HG03575 (cell line): Measurements from ENCODE around the gene CCND1.
"Not testable (repeated sequence)": the region's sequence is repeated elsewhere in the genome, so short reads cannot be mapped to it uniquely, and the experiment has no call there.

Experiments
- ATAC-seq: cut with Tn5 transposase; IDR thresholded peaks from one replicate; pipeline ENCODE4 v1.9.1; 2021; ENCODE audit not compliant: unreplicated experiment, insufficient number of reproducible peaks, low FRiP score; ENCODE audit errors: extremely low read depth

Gene CCND1

GRCh38 chr11:69677749-69678148 lies 36.8 kb downstream of the CCND1 start:
- no peak for ATAC-seq

- no peak for ATAC-seq
Measured at GRCh38 chr11:69680688-69681087, 39.7 kb downstream of the CCND1 start.

DNA sequence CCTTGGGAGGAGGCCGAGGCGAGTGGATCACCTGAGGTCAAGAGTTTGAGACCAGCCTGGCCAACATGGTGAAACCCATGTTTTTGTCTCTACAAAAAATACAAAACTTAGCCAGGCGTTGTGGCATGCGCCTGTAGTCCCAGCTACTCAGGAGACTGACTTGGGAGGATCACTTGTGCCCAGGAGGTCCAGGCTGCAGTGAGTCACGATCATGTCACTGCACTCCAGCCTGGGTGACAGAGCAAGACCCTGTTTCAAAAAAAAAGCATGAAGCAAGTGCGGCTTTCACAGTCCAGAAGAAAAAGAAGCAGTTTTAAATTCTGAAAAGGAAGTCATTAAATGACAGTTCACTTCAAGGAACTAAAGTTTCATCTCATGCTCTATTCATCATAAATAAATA lies 41.3 kb downstream of the CCND1 start:
- ATAC-seq = no peak

- no peak for ATAC-seq
Measured at GRCh38 chr11:69682681-69683326, 41.8 kb downstream of the CCND1 start.

GRCh38 chr11:69683764-69684333 lies 42.9 kb downstream of the CCND1 start:
- ATAC-seq = no peak

DNA sequence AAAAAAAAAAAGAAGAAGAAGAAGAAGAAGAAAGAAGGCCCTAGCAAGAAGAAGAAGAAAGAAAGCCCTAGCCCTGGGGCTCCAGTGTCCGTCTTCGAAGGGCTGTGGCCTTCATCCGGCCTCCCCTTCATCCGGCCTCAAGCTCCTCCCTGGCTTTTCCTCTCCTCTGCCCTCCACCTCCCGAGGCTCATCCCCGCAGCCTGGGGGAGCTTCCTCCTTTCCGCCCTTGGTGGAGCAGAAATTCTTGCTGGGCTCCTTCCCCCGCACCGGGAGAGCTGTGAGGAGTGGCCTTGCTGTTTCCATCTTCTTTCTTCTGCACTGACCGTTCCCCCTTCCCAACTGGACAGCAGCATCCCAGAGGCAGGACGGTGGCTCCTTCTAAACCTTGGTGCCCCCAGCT lies 43.7 kb downstream of the CCND1 start:
- no peak for ATAC-seq

DNA sequence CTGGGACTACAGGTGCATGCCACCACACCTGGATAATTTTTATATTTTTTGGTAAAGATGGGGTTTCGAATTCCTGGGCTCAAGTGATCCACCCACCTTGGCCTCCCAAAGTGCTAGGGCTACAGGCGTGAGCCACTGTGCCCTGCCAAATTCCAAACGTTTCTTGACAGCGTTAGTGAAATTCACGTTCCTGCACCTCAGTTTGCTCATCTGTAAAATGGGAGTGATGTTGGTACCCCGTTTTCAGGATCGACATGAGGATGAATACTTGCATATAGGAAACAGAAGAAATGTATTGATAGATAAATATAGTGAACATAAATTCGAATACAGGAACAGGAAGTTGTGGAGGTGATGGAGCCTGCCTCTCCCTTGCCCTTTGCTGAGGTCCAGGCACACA lies 44.4 kb downstream of the CCND1 start:
- no peak for ATAC-seq

DNA sequence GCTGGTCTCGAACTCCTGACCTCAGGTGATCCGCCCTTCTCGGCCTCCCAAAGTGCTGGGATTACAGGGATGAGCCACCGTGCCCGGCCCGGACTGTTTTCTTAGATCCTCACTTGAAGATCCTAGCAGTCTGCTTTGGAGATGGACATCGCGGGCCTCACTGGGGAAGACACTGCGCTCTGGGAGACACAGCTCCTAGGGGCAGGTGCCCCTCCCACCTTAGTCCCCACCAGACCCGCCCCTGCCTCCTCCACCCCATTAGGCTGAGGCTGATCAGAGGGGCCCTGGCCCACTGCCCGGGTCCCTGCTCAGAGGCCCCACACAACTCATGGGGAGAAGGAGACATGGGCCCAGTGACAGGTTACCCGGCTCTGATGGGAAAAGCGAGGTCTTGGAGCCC lies 45.5 kb downstream of the CCND1 start:
- no peak for ATAC-seq

GRCh38 chr11:69686856-69687255 lies 45.9 kb downstream of the CCND1 start:
- ATAC-seq = no peak

DNA sequence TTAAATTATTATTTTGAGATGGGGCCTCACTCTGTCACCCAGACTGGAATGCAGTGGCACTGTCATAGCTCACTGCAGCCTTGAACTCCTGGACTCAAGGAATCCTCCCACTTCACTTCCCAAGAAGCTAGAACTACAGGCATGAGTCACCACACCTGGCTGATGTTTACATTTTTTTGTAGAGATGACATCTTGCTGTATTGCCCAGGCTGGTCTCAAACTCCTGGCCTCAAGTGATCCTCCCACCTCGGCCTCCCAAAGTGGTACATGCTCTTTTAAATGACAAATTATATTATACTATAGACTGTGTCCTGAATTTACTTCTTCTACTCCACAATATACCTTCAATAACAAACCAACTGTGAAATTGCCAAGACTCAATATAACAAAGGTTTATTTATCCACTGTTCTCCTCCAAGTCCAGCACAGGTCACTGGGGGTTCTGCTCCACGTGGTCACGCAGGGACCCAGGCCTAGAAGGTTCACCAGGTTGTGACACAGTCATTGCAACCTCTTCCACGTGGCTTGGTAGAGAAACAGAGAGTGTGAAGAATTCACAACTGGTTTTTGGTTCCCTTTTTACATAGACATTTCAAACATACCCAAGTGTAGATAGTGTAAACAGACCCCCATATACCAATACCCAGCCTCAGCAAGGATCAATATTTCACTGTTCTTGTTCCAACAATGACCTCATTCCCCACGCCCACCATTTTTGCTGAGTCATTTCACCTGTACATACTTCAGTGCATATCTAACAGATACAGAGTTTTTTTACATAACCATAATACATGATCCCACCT lies 47.2 kb downstream of the CCND1 start:
- not testable (repeated sequence) for ATAC-seq

DNA sequence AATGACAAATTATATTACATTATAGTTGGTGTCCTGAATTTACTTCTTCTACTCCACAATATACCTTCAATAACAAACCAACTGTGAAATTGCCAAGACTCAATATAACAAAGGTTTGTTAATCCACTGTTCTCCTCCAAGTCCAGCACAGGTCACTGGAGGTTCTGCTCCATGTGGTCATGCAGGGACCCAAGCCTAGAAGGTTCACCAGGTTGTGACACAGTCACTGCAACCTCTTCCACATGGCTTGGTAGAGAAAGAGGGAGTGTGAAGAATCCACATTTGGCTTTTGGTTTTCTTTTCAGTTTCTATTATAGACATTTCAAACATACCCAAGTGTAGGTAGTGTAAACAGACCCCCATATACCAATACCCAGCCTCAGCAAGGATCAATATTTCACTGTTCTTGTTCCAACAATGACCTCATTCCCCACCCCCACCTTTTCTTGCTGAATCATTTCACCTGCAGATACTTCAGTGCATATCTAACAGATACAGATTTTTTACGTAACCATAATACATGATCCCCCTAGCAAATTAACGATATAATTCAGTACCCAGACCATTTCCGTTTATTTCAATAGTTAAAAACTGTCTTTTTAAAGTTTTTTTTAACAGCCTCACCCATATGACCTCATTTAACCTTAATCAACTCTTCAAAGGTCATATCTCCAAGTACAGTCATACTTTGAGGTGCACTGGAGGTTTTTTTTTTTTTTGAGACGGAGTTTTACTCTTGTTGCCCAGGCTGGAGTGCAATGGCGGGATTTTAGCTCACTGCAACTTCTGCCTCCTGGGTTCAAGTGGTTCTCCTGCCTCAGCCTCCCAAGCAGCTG lies 48.7 kb downstream of the CCND1 start:
- no peak for ATAC-seq

- ATAC-seq = no peak
Measured at GRCh38 chr11:69691463-69691862, 50.5 kb downstream of the CCND1 start.

GRCh38 chr11:69692422-69692821 lies 51.5 kb downstream of the CCND1 start:
- ATAC-seq = no peak

- no peak for ATAC-seq
Measured at GRCh38 chr11:69694781-69695180, 53.8 kb downstream of the CCND1 start.

- no peak for ATAC-seq
Measured at GRCh38 chr11:69695581-69695980, 54.6 kb downstream of the CCND1 start.

DNA sequence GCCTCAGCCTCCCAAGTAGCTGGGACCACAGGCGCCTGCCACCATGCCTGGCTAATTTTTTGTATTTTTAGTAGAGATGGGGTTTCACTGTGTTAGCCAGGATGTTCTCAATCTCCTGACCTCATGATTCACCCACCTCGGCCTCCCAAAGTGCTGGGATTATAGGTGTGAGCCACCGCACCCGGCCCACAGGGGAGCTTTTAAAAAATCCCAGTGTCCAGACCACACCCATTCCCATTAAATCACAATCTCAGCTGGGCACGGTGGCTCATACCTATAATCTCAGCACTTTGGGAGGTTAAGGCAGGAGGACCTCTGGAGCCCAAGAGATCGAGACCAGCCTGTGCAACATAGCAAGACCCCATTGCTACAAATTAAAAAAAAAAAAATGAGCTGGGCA lies 55.0 kb downstream of the CCND1 start:
- not testable (repeated sequence) for ATAC-seq

DNA sequence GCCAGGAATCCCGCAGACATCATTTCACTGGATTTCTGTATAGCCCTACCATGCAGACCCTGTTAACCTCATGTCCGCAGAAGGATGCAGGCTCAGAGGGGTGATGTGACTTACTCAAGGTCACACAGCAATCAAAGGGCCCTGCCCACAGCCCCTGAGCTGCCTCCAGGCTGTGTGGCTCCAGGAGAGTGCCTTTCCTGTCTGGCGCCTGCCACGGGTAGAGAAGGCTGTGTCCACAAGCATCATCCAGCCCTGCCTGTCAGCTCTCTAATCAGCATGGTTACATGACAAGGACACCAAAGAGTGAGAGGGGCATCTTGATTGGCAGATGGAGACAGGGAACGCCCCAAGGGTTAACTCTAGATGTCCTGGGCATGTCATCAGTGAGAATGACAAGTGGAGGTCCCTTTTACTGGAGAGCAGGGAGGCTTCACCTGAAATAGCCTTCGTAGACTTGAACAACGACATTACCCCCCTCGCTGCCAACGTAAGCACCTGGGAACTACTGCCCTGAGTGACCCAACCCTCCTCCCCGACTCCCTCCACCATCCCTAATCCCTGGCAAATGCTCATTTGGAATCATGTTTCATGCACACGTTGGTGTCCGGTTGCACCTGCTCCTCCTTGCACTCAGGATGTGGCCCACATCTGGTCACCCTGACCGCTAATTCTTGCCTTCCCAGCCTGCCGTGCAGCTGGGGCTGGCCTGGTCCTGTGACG lies 56.0 kb downstream of the CCND1 start:
- no peak for ATAC-seq

DNA sequence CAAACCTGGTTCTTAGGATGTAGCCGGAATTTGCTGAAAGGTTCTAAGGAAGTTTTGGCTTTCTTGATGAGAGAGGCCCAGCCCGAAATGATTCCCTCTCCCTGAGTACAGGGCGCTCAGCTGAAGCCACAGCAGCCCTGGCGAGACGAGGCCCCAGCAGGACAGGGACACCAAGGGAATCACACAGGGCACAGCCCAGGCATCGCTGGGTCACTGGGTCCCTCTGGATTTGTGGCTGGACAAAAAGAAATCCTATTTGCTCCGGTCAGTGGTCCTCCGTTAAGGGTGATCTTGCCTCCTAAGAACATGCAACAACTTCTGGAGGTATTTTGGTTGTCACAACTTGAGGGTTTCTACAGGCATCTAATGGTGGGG lies 56.5 kb downstream of the CCND1 start:
- no peak for ATAC-seq

DNA sequence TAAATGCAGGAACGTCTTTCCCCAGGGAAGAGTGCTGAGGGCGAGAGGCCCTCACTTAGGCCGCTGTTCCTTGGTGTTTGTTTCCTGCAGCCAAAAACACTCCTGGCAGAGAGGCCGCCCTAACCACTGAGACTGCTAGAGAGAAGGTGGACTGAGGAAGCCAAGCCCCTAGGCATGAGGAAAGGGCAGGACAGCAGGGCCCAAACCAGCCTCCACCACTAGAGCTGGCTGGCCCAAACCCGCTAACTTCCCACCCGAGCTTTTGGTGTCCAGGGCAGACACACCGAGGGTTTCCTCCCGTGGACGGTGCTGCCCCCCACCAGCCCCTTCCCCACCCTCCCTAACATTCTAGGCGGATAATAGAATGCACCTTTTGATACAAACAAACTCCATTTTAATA lies 56.9 kb downstream of the CCND1 start:
- ATAC-seq = no peak
